ENCODE results near the gene CERS6.

Gene CERS6

GRCh38 chr2:168528469-168528868, 72.4 kb downstream of the CERS6 start:
- TF ChIP-seq ZFX (IDR thresholded peaks at IDR 0.05) (no peak), CTCF (conservative IDR thresholded peaks at IDR 0.05) (no peak)
- peak overlapping the region; percentile 43; the same call in 1 of the 2 replicates for H3K27ac ChIP-seq

DNA sequence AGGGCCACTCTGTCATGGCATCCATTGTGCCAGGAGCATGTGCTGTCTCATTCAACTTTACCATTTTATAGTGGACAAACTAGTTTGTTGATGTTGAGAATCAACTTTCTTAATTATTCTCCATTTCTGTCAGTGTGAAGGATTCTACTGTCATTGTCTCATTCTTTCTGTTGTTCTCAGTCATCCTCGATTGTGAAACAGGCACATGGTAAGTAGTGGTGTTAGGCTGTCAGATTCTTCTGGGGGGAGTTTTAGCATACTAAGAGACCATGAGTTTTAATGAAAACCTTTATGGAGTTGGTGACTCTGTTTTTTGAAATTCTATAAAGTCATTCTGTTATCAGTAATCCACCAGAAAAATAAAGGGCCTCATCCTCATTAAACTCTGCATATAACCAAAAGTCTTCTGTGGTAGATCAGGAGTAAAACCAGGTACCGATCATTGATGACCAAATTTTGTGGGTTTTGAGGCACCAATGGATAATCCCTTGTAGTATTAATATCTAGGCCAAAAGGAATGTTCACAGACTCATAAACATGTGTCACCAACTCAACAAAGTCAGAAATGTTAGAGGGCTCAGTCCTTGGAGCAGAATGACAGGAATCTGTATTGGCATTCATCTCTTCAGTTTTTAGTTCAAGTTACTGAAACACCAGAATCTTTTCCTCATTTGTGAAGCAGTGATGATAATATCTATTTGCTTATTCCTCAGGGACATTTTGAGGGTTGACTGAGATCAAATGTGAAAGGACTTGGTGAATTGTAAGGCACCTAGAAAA, 73.2 kb downstream of the CERS6 start:
- TF ChIP-seq ZFX (IDR thresholded peaks at IDR 0.05): no peak
- TF ChIP-seq CTCF (conservative IDR thresholded peaks at IDR 0.05): no peak
- no peak overlapping the region for H3K27ac ChIP-seq

- TF ChIP-seq ZFX (IDR thresholded peaks at IDR 0.05) (no peak), CTCF (conservative IDR thresholded peaks at IDR 0.05) (no peak)
- H3K27ac ChIP-seq: no peak overlapping the region
Measured at GRCh38 chr2:168529900-168530561, 74.0 kb downstream of the CERS6 start.

GRCh38 chr2:168530982-168531622, 75.0 kb downstream of the CERS6 start:
- no peak overlapping the region for H3K27ac ChIP-seq
- TF ChIP-seq ZFX (IDR thresholded peaks at IDR 0.05) (no peak), CTCF (conservative IDR thresholded peaks at IDR 0.05) (no peak)

DNA sequence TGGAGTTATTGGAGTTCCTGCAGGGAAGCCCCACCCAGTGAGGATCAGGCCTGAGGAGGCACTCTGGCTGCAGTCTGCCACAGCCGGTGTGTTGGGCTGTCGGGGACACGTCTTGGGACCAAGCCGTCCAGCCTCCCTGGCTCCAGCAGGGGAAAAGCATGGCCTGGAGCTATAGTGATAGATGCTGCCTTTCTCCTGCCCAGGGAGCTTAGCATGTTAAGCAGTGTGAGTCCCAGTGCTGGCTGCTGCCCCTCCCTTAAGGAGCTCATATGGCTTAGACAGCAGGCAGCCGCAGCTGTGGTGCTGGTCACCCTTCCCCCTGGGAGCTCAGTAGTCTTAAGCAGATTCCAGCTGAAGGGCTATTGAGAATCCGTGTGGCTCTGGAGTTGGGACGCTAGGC, 78.9 kb downstream of the CERS6 start:
- no peak overlapping the region for H3K27ac ChIP-seq
- TF ChIP-seq CTCF (conservative IDR thresholded peaks at IDR 0.05) (no peak), ZFX (IDR thresholded peaks at IDR 0.05) (no peak)

- H3K27ac ChIP-seq: no peak overlapping the region
- no peak for TF ChIP-seq ZFX (IDR thresholded peaks at IDR 0.05)
Measured at GRCh38 chr2:168536925-168537466, 80.9 kb downstream of the CERS6 start.

- no peak overlapping the region for H3K27ac ChIP-seq
- TF ChIP-seq CTCF (conservative IDR thresholded peaks at IDR 0.05) (no peak), ZFX (IDR thresholded peaks at IDR 0.05) (no peak)
Measured at GRCh38 chr2:168538133-168538532, 82.1 kb downstream of the CERS6 start.
